Loucy (cell line): ENCODE data around the gene FGGY.

Source experiments
- H2AFZ ChIP-seq: fragments of 200-600 bp; sonication (generic); 2 replicates; pipeline ENCODE4 v1.6.0; 2016; ENCODE audit warnings: antibody characterized with exemption, mild to moderate bottlenecking, low read length, moderate library complexity
- H3F3A ChIP-seq: fragments of 200-600 bp; 2 replicates; pipeline ENCODE4 v1.6.0; 2016; ENCODE audit warnings: antibody characterized with exemption, low read depth, mild to moderate bottlenecking
- H3K27me3 ChIP-seq: fragments of 200-600 bp; sonication (generic); 2 replicates; pipeline ENCODE4 v1.6.1; 2014; ENCODE audit warnings: low read length, mild to moderate bottlenecking; ENCODE audit not compliant: insufficient read depth, poor library complexity, severe bottlenecking
- H3K36me3 ChIP-seq: fragments of 200-600 bp; sonication (generic); 2 replicates; pipeline ENCODE4 v1.6.1; 2016; ENCODE audit warnings: low read length; ENCODE audit not compliant: insufficient read depth
- H3K4me1 ChIP-seq: fragments of 200-600 bp; sonication (generic); 2 replicates; pipeline ENCODE4 v1.5.1; 2014; ENCODE audit warnings: low read length, mild to moderate bottlenecking; ENCODE audit not compliant: insufficient read depth, poor library complexity, severe bottlenecking
- H3K4me2 ChIP-seq: fragments of 200-600 bp; sonication (generic); 2 replicates; pipeline ENCODE4 v1.6.0; 2014; ENCODE audit warnings: antibody characterized with exemption, low read length, low read depth, mild to moderate bottlenecking; ENCODE audit not compliant: poor library complexity, severe bottlenecking
- H3K4me3 ChIP-seq: fragments of 200-600 bp; sonication (generic); 2 replicates; pipeline ENCODE4 v1.5.1; 2014; ENCODE audit warnings: low read length, mild to moderate bottlenecking, mixed read lengths; ENCODE audit not compliant: poor library complexity, severe bottlenecking
- H3K79me2 ChIP-seq: fragments of 200-600 bp; sonication (generic); 2 replicates; pipeline ENCODE4 v1.6.1; 2014; ENCODE audit warnings: low read length; ENCODE audit not compliant: insufficient read depth
- H3K9ac ChIP-seq: fragments of 200-600 bp; sonication (generic); 2 replicates; pipeline ENCODE4 v1.6.0; 2014; ENCODE audit warnings: mild to moderate bottlenecking, low read depth, low read length, moderate library complexity; ENCODE audit not compliant: poor library complexity, severe bottlenecking
- H3K9me2 ChIP-seq: fragments of 200-600 bp; sonication (generic); replicated peaks from 2 replicates; pipeline ENCODE4 v1.6.1; 2016; ENCODE audit warnings: low read depth, low read length, mixed read lengths
- H3K9me3 ChIP-seq: fragments of 200-600 bp; sonication (generic); 2 replicates; pipeline ENCODE4 v1.6.1; 2014; ENCODE audit warnings: mild to moderate bottlenecking, antibody characterized with exemption, low read length, low read depth; ENCODE audit not compliant: insufficient read depth
- H4K20me1 ChIP-seq: fragments of 200-600 bp; sonication (generic); 2 replicates; pipeline ENCODE4 v1.6.0; 2014; ENCODE audit warnings: antibody characterized with exemption, low read length, mild to moderate bottlenecking; ENCODE audit not compliant: insufficient read depth, poor library complexity, severe bottlenecking
- EZH2phosphoT487 ChIP-seq: fragments of 200-600 bp; IDR thresholded peaks from 2 replicates; pipeline ENCODE4 v1.6.1; 2018; ENCODE audit warnings: antibody characterized with exemption, mild to moderate bottlenecking, moderate library complexity, borderline replicate concordance
- TF ChIP-seq, protein P1 (sequence below): fragments of 200-600 bp; sonication (generic); conservative IDR thresholded peaks from 2 replicates; pipeline ENCODE4 v1.5.1; 2014; ENCODE audit warnings: mild to moderate bottlenecking, antibody characterized with exemption, low read length

FGGY gene

DNA sequence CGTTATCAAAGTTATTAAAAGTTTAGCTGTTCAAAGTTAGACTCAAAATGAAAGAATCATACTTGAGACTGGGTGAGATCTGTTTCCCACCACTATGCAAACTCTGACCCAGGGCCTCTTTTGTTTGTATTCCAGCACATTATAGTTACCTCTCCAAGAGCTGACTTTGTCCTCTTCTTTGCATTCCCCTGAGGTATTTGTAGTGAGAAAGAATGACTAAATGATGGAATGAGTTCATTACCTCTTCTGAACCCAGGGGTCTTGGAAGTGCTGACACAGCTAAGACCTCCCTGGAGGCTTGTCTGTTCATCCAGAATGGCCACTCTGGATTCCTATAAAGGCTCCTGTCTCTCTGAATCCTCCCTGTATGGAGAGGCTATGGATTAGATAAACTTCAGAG is 62.4 kb downstream of the FGGY start:
- Histone ChIP-seq H4K20me1 (no peaks in the 10 kb centered on the region), H3K4me3 (no peak overlapping the region), H3F3A (no peaks in the 10 kb centered on the region), H3K4me2 (no peak overlapping the region), H3K36me3 (no peaks in the 10 kb centered on the region), H3K79me2 (no peaks in the 10 kb centered on the region), H3K9me2 (no peaks in the 10 kb centered on the region), H3K9me3 (no peaks in the 10 kb centered on the region), H3K9ac (no peak overlapping the region), H2AFZ (no peak overlapping the region), H3K4me1 (no peaks in the 10 kb centered on the region), H3K27me3 (no peaks in the 10 kb centered on the region)
- TF ChIP-seq EZH2phosphoT487, result no peak
- TF ChIP-seq, protein P1, sequence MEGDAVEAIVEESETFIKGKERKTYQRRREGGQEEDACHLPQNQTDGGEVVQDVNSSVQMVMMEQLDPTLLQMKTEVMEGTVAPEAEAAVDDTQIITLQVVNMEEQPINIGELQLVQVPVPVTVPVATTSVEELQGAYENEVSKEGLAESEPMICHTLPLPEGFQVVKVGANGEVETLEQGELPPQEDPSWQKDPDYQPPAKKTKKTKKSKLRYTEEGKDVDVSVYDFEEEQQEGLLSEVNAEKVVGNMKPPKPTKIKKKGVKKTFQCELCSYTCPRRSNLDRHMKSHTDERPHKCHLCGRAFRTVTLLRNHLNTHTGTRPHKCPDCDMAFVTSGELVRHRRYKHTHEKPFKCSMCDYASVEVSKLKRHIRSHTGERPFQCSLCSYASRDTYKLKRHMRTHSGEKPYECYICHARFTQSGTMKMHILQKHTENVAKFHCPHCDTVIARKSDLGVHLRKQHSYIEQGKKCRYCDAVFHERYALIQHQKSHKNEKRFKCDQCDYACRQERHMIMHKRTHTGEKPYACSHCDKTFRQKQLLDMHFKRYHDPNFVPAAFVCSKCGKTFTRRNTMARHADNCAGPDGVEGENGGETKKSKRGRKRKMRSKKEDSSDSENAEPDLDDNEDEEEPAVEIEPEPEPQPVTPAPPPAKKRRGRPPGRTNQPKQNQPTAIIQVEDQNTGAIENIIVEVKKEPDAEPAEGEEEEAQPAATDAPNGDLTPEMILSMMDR, result no peak

DNA sequence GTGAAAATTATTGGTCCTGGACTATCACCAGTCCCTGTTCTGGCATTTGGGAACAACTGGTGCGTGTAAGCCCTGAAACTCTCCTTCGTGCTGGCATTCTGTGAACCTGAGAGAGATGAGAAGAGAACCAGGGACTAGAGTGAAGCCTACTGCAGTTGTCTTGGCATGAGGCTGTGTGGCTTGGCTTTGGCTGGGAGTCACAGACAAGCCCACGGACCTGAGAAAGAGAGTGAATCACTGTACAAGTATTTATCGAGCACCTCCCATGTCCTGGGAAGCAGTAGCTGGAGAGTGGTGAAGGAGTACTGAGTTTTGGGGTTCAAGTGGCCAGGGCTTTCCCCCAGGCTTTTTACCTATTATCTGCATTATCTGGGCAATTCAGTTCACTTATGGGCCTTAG is 63.3 kb downstream of the FGGY start:
- Histone ChIP-seq H3K9ac (no peak overlapping the region), H3K4me1 (no peaks in the 10 kb centered on the region), H3K79me2 (no peaks in the 10 kb centered on the region), H3K9me3 (no peaks in the 10 kb centered on the region), H3K4me3 (no peak overlapping the region), H3K36me3 (no peaks in the 10 kb centered on the region), H3K9me2 (no peaks in the 10 kb centered on the region), H3K4me2 (no peak overlapping the region), H3K27me3 (no peaks in the 10 kb centered on the region), H4K20me1 (no peaks in the 10 kb centered on the region), H3F3A (no peaks in the 10 kb centered on the region), H2AFZ (no peak overlapping the region)
- no peak for TF ChIP-seq EZH2phosphoT487
- TF ChIP-seq, protein P1, result no peak

DNA sequence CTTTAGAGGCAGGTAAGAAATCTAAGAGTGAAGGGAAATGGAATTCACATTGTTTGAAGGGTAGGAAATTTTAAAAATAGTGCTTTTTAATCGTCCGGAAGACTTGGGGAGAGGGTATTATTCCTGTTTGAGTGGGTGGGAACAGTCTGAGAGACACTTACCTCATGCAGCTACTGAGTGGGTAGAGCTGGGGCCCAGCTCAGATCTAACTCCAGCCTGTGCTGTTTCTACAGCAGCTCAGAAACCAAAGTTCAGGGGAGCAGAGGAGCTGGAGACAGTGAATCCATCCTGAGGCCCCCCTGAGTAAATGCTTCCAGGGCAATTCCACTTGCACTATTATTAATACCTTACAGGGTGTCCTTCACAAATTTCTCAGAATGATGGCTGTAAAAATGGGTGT is 63.8 kb downstream of the FGGY start:
- Histone ChIP-seq H2AFZ (no peak overlapping the region), H4K20me1 (no peaks in the 10 kb centered on the region), H3K9me3 (no peaks in the 10 kb centered on the region), H3K27me3 (no peaks in the 10 kb centered on the region), H3K4me2 (no peak overlapping the region), H3K9ac (no peak overlapping the region), H3F3A (no peaks in the 10 kb centered on the region), H3K9me2 (no peaks in the 10 kb centered on the region), H3K36me3 (no peaks in the 10 kb centered on the region), H3K4me3 (no peak overlapping the region), H3K79me2 (no peaks in the 10 kb centered on the region), H3K4me1 (no peaks in the 10 kb centered on the region)
- TF ChIP-seq EZH2phosphoT487, result no peak
- TF ChIP-seq, protein P1, result no peak
